Psoas muscle (tissue), 8 donors: Measurements from ENCODE around the gene OR51B5. TPM values are rescaled to one million over a fixed set of nuclear protein-coding genes. Genes with fewer than 3 reads are reported as not detected.

Experiments used
- ATAC-seq, 4 donors: fragments of 200-7000 bp; cut with Tn5 transposase; one replicate each; pipeline ENCODE4 v1.9.1; 2020; ENCODE audit warnings: moderate library complexity in 3 of 4, mild to moderate bottlenecking in 2 of 4
- DNase-seq, 2 donors: peaks; one replicate each; pipeline ENCODE4 v3.0.0-alpha.2; 2020
- H3K27ac ChIP-seq: fragments of 200-600 bp; one replicate; pipeline ENCODE4 v1.8.0; 2022
- H3K27me3 ChIP-seq, 3 donors: fragments of 200-600 bp in 1 of 3; one replicate each; pipeline versions ENCODE4 v1.6.1 to v1.8.0; 2013 to 2022; ENCODE audit warnings: low read length in 2 of 3, mild to moderate bottlenecking in 2 of 3, moderate library complexity in 1 of 3; ENCODE audit not compliant: insufficient read depth in 3 of 3
- H3K36me3 ChIP-seq, 2 donors: fragments of 200-600 bp in 1 of 2; one replicate each; pipeline versions ENCODE4 v1.6.1 to v1.8.0; 2013 to 2022; ENCODE audit warnings: low read depth in 1 of 2, mild to moderate bottlenecking in 1 of 2, moderate library complexity in 1 of 2; ENCODE audit not compliant: insufficient read depth in 1 of 2
- H3K4me1 ChIP-seq: fragments of 200-600 bp; one replicate; pipeline ENCODE4 v1.8.0; 2022
- H3K4me3 ChIP-seq: fragments of 200-600 bp; one replicate; pipeline ENCODE4 v1.8.0; 2022; ENCODE audit warnings: mild to moderate bottlenecking
- H3K9me3 ChIP-seq: fragments of 200-600 bp; one replicate; pipeline ENCODE4 v1.8.0; 2022
- CTCF ChIP-seq: fragments of 200-600 bp; IDR thresholded peaks from one replicate; pipeline ENCODE4 v1.8.0; 2022; ENCODE audit warnings: antibody characterized with exemption
- WGBS, 3 donors: extraction: QIAGEN DNeasy Blood & Tissue Kit; methylation state at CpG; one replicate each; pipeline versions ENCODE4 v1.1.6 to v1.1.7; 2013; 5-methylcytosine and 5-hydroxymethylcytosine counted together
- intact Hi-C, 2 donors: fragments of 100-400 bp; cut with DNase I; formaldehyde crosslinking; loops; one replicate each; pipeline versions ENCODE4 v1.11.0 to v1.14.2; 2022
- polyA plus RNA-seq, 3 donors: library from polyadenylated mRNA; stranded (reverse); fragments of 200-250 nt; gene quantifications; one replicate each; pipeline ENCODE4 v1.2.3, GENCODE V29; 2013
- total RNA-seq, 4 donors: library from RNA; stranded (reverse); fragmentation: NEBNext Ultra II Directional in 2 of 4; extraction: Animal tissue kit (Norgen Biotek cat#: 25700) in 2 of 4; gene quantifications; one replicate each; pipeline versions ENCODE4 v1.2.1 to v1.2.4, GENCODE V29; 2021 to 2023
- donor health status: healthy with polysubstance abuse.
- donor health status: DM: no; HTN: no; CAD: no; lungs with moderate emphysema.
- donor health status: Bipolar disorder and iron deficiency.
- donor health status: healthy.
- donor health status: DM: yes; HTN: yes; CAD: no.
- donor health status: DM: no; HTN: no; CAD: no.
- donor health status: DM: no; HTN: no; CAD: no.
- donor health status: DM: yes; HTN: yes; CAD: no.

Gene OR51B5
- total and polyA plus RNA-seq, 7 donors, result not detected

- no peaks in the 10 kb centered on the region for H3K27me3 ChIP-seq
- no peak overlapping the region for H3K4me3 ChIP-seq
- no peak for ATAC-seq
- no peaks in the 10 kb centered on the region for H3K9me3 ChIP-seq
- no peak for DNase-seq
- 96 to 99% (median 97%) methylated on average over 1 of the region's 1 CpG for WGBS, 3 donors
- TF ChIP-seq CTCF, result no peak
- H3K36me3 ChIP-seq, result no peaks in the 10 kb centered on the region
- H3K4me1 ChIP-seq, result no peaks in the 10 kb centered on the region
- intact Hi-C loops, result no loop called here
- H3K27ac ChIP-seq, result no peak overlapping the region
Observed at GRCh38 chr11:5310423-5310822, 32.9 kb downstream of the OR51B5 start.

GRCh38 chr11:5307256-5308019 is 35.9 kb downstream of the OR51B5 start:
- intact Hi-C loops, result no loop called here
- Histone ChIP-seq H3K27me3 (no peaks in the 10 kb centered on the region), H3K9me3 (no peaks in the 10 kb centered on the region), H3K4me3 (no peak overlapping the region), H3K4me1 (no peaks in the 10 kb centered on the region), H3K27ac (no peak overlapping the region), H3K36me3 (no peaks in the 10 kb centered on the region)
- no peak for TF ChIP-seq CTCF
- 62 to 83% (median 74%) methylated on average over 2 of the region's 2 CpGs for WGBS, 3 donors
- ATAC-seq (no peak), DNase-seq (no peak)

- DNase-seq, result no peak
- no peaks in the 10 kb centered on the region for H3K9me3 ChIP-seq
- H3K36me3 ChIP-seq, result no peaks in the 10 kb centered on the region
- no peak for TF ChIP-seq CTCF
- H3K4me3 ChIP-seq, result no peak overlapping the region
- intact Hi-C loops, result no loop called here
- no peak overlapping the region for H3K27ac ChIP-seq
- no peak for ATAC-seq
- 36 to 98% (median 91%) methylated on average over 1 of the region's 1 CpG for WGBS, 3 donors
- H3K4me1 ChIP-seq, result no peaks in the 10 kb centered on the region
- no peaks in the 10 kb centered on the region for H3K27me3 ChIP-seq
Observed at GRCh38 chr11:5304046-5304445, 39.3 kb downstream of the OR51B5 start.

GRCh38 chr11:5303626-5304025 is 39.7 kb downstream of the OR51B5 start:
- intact Hi-C loops, result no loop called here
- WGBS, 3 donors, result 69 to 76% (median 73%) methylated on average over 5 of the region's 5 CpGs
- H3K27me3 ChIP-seq, result no peaks in the 10 kb centered on the region
- H3K9me3 ChIP-seq, result no peaks in the 10 kb centered on the region
- TF ChIP-seq CTCF, result no peak
- H3K4me3 ChIP-seq, result no peak overlapping the region
- DNase-seq (no peak), ATAC-seq (no peak)
- H3K27ac ChIP-seq, result no peak overlapping the region
- no peaks in the 10 kb centered on the region for H3K4me1 ChIP-seq
- no peaks in the 10 kb centered on the region for H3K36me3 ChIP-seq

- TF ChIP-seq CTCF, result no peak
- Histone ChIP-seq H3K27ac (no peak within 1 kb of the TSS), H3K4me3 (no peak within 1 kb of the TSS), H3K27me3 (no peaks in the 10 kb centered on the region), H3K9me3 (no peaks in the 10 kb centered on the region), H3K36me3 (no peaks in the 10 kb centered on the region), H3K4me1 (no peaks in the 10 kb centered on the region)
- intact Hi-C loops, result no loop called here
- no peak for DNase-seq
- WGBS, 3 donors, result 88 to 91% (median 88%) methylated on average over 2 of the region's 2 CpGs
- ATAC-seq, result no peak
Observed at GRCh38 chr11:5301846-5302245, 41.5 kb downstream of the OR51B5 start, which contains the start of gene OR51B4. OR51B4 (minus strand) TSS chr11:5301946; CDS start chr11:5301946, 0 bp downstream.
